DOHH2 (cell line): ENCODE data around the gene GNAT1.

ENCODE experiments used
- H3F3A ChIP-seq: fragments of 200-600 bp; sonication (generic), shearing (Covaris generic); 2 replicates; pipeline ENCODE4 v1.6.0; 2016; ENCODE audit warnings: antibody characterized with exemption, mild to moderate bottlenecking; ENCODE audit not compliant: control insufficient read depth, insufficient read depth
- H3K27ac ChIP-seq: fragments of 200-600 bp; sonication (generic); 2 replicates; pipeline ENCODE4 v1.5.1; 2014; ENCODE audit warnings: low read depth, mild to moderate bottlenecking, low read length, moderate library complexity
- H3K27me3 ChIP-seq: fragments of 200-600 bp; sonication (generic); 2 replicates; pipeline ENCODE4 v1.6.1; 2014; ENCODE audit warnings: mild to moderate bottlenecking, low read length, mixed read lengths; ENCODE audit not compliant: control insufficient read depth
- H3K36me3 ChIP-seq: fragments of 200-600 bp; sonication (generic); 2 replicates; pipeline ENCODE4 v1.6.1; 2014; ENCODE audit warnings: mild to moderate bottlenecking, low read length, moderate library complexity, mixed read lengths; ENCODE audit not compliant: control insufficient read depth
- H3K4me1 ChIP-seq: fragments of 200-600 bp; sonication (generic); 2 replicates; pipeline ENCODE4 v1.6.1; 2014; ENCODE audit warnings: mild to moderate bottlenecking, low read length, mixed read lengths; ENCODE audit not compliant: control insufficient read depth
- H3K4me2 ChIP-seq: fragments of 200-600 bp; sonication (generic); 2 replicates; pipeline ENCODE4 v1.6.0; 2014; ENCODE audit warnings: mild to moderate bottlenecking, low read length, moderate library complexity
- H3K4me3 ChIP-seq: fragments of 200-600 bp; sonication (generic); 2 replicates; pipeline ENCODE4 v1.5.1; 2014; ENCODE audit warnings: mild to moderate bottlenecking, low read length, mixed read lengths
- H3K79me2 ChIP-seq: fragments of 200-600 bp; sonication (generic); 2 replicates; pipeline ENCODE4 v1.6.1; 2014; ENCODE audit warnings: mild to moderate bottlenecking, low read length, mixed read lengths; ENCODE audit not compliant: control insufficient read depth
- H3K9me2 ChIP-seq: fragments of 200-600 bp; sonication (generic); replicated peaks from 2 replicates; pipeline ENCODE4 v1.6.1; 2014; ENCODE audit warnings: mild to moderate bottlenecking, low read length, mixed read lengths; ENCODE audit not compliant: control insufficient read depth
- H3K9me3 ChIP-seq: fragments of 200-600 bp; sonication (generic); 2 replicates; pipeline ENCODE4 v1.6.1; 2014; ENCODE audit warnings: antibody characterized with exemption, low read length, mixed read lengths; ENCODE audit not compliant: control insufficient read depth, insufficient read depth
- H4K20me1 ChIP-seq: fragments of 200-600 bp; sonication (generic); 2 replicates; pipeline ENCODE4 v1.6.0; 2014; ENCODE audit warnings: low read depth, mild to moderate bottlenecking, antibody characterized with exemption, low read length, moderate library complexity; ENCODE audit not compliant: control insufficient read depth, insufficient read depth
- EZH2phosphoT487 ChIP-seq: fragments of 200-600 bp; sonication (generic); IDR thresholded peaks from 2 replicates; pipeline ENCODE4 v1.6.1; 2017; ENCODE audit warnings: borderline replicate concordance, mild to moderate bottlenecking, antibody characterized with exemption, low read length, moderate library complexity, mixed read lengths
- TF ChIP-seq, protein P1 (sequence below): fragments of 200-600 bp; sonication (generic); IDR thresholded peaks from one replicate; pipeline ENCODE4 v1.5.1; 2014; ENCODE audit warnings: antibody characterized with exemption, mild to moderate bottlenecking, low read depth, low read length; ENCODE audit not compliant: poor library complexity, severe bottlenecking

The GNAT1 gene

GRCh38 chr3:50162034-50162883 lies 29.2 kb upstream of the GNAT1 start:
- H3K4me3 ChIP-seq: no peak overlapping the region
- no peaks in the 10 kb centered on the region for H3K9me3 ChIP-seq
- no peaks in the 10 kb centered on the region for H3F3A ChIP-seq
- no peak for TF ChIP-seq EZH2phosphoT487
- TF ChIP-seq, protein P1, sequence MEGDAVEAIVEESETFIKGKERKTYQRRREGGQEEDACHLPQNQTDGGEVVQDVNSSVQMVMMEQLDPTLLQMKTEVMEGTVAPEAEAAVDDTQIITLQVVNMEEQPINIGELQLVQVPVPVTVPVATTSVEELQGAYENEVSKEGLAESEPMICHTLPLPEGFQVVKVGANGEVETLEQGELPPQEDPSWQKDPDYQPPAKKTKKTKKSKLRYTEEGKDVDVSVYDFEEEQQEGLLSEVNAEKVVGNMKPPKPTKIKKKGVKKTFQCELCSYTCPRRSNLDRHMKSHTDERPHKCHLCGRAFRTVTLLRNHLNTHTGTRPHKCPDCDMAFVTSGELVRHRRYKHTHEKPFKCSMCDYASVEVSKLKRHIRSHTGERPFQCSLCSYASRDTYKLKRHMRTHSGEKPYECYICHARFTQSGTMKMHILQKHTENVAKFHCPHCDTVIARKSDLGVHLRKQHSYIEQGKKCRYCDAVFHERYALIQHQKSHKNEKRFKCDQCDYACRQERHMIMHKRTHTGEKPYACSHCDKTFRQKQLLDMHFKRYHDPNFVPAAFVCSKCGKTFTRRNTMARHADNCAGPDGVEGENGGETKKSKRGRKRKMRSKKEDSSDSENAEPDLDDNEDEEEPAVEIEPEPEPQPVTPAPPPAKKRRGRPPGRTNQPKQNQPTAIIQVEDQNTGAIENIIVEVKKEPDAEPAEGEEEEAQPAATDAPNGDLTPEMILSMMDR: no peak
- peaks cover 9% of the 10 kb centered on the region; the same call in 1 of the 2 replicates for H3K27me3 ChIP-seq
- no peaks in the 10 kb centered on the region for H3K9me2 ChIP-seq
- H3K36me3 ChIP-seq: no peaks in the 10 kb centered on the region
- H3K27ac ChIP-seq: no peak overlapping the region
- no peaks in the 10 kb centered on the region for H3K79me2 ChIP-seq
- H3K4me2 ChIP-seq: no peak overlapping the region
- H4K20me1 ChIP-seq: no peaks in the 10 kb centered on the region
- peaks cover 9% of the 10 kb centered on the region for H3K4me1 ChIP-seq

DNA sequence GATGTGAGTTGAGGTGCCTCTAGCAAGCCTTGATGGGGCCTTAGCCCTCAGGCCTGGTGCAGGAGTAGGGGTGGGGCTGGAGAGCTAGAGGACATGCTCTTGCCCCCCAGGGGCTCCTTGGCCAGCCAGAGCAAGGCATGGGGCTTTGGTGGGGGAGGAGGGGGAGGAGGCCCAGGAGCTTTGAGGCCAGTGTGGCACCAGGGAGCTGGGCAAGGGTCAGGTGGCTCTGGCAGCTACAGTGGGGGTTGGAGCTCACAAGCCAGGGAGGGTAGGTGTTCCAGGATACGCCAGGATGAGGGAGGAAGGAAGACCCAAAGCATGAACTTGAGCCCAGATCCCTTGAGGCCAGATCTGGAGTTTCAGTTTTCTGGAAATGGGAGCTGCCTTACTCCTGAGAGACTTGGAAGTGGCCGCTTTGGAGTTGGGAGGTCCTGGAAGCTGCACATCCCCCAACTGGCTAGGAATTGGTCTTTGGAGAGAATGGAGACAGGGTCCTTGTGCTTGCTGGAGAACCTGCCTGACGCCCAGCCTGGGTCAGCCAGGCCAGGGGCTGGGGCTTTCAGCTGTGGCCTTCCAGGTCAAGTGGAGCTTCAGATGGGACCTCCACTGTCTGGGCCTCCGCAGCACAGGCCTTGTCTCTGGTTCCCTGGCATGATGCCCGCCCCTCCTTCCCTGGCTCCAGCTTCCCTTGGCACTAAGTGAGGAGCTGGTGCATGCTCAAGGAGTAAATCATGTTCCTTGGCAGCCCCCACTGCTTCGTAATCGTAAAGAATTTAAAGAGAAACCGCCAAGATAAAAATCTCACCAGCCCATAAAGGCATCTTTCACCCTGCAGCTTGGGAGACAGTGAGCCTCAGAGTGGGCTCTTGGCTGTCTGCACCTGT lies 27.6 kb upstream of the GNAT1 start:
- H3K36me3 ChIP-seq: no peaks in the 10 kb centered on the region
- no peaks in the 10 kb centered on the region for H4K20me1 ChIP-seq
- TF ChIP-seq, protein P1: no peak
- no peak for TF ChIP-seq EZH2phosphoT487
- no peaks in the 10 kb centered on the region for H3K9me2 ChIP-seq
- no peak overlapping the region for H3K4me2 ChIP-seq
- H3K4me1 ChIP-seq: no peaks in the 10 kb centered on the region
- no peaks in the 10 kb centered on the region for H3K79me2 ChIP-seq
- H3F3A ChIP-seq: no peaks in the 10 kb centered on the region
- H3K9me3 ChIP-seq: no peaks in the 10 kb centered on the region
- no peak overlapping the region for H3K27ac ChIP-seq
- no peak overlapping the region for H3K4me3 ChIP-seq
- H3K27me3 ChIP-seq: peaks cover 9% of the 10 kb centered on the region; the same call in 1 of the 2 replicates

DNA sequence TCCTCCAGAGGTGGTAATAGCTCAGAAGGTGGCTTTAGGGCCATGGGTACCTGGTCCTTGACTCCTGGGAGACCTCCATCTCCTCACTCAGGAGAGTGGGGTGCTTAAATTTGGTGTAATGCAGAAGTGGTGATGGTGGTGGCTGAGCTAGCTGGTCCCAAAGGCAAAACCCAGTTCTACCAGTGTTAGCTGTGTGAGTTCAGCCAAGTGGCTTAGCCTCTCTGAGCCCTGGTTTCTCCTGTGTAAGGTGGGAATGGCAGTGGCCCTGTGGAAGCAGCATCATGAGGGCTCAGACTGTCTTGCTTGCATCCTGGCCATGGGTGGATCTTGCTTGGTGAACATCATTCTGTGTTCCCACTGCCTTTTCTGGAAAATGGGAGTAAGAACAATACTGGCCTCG lies 26.9 kb upstream of the GNAT1 start:
- H3K79me2 ChIP-seq: no peaks in the 10 kb centered on the region
- no peak overlapping the region for H3K4me3 ChIP-seq
- TF ChIP-seq EZH2phosphoT487: no peak
- TF ChIP-seq, protein P1: no peak
- no peaks in the 10 kb centered on the region for H4K20me1 ChIP-seq
- no peaks in the 10 kb centered on the region for H3K9me2 ChIP-seq
- H3K4me2 ChIP-seq: no peak overlapping the region
- peaks cover 9% of the 10 kb centered on the region; the same call in 1 of the 2 replicates for H3K27me3 ChIP-seq
- no peak overlapping the region for H3K27ac ChIP-seq
- no peaks in the 10 kb centered on the region for H3K4me1 ChIP-seq
- H3K9me3 ChIP-seq: no peaks in the 10 kb centered on the region
- H3K36me3 ChIP-seq: no peaks in the 10 kb centered on the region
- H3F3A ChIP-seq: no peaks in the 10 kb centered on the region
